SJCRH30 (cell line): ENCODE measurements around the gene MEN1. TPM values are rescaled to one million over a fixed set of nuclear protein-coding genes. Genes with fewer than 3 reads are reported as not detected.

Experiments
- total RNA-seq: library from RNA; depleted of rRNA; stranded (reverse); fragments of >200 nt; shearing (Covaris generic); gene quantifications from 2 replicates; pipeline ENCODE4 v1.2.3, GENCODE V29; 2014; rRNA removed

MEN1 gene
- total RNA-seq, 1 experiment from 2014 or later, result 26.3 TPM

Other genes starting within 250 kb of the MEN1 start
- gene SLC22A12, start 219.3 kb downstream of the MEN1 start, total RNA-seq, result not detected in 2 replicates
- gene NRXN2, start 87.4 kb downstream of the MEN1 start, total RNA-seq, result 0.08 and 0.51 TPM in 2 replicates
- gene RASGRP2, start 66.4 kb downstream of the MEN1 start, total RNA-seq, result 0.42 and 0.46 TPM in 2 replicates
- 7.0 and 8.0 TPM in 2 replicates for gene PYGM, start 50.6 kb downstream of the MEN1 start, total RNA-seq
- gene SF1, start 32.0 kb downstream of the MEN1 start, total RNA-seq, result 113 and 117 TPM in 2 replicates
- 8.9 and 9.6 TPM in 2 replicates for gene MAP4K2, start 7.3 kb downstream of the MEN1 start, total RNA-seq
- gene CDC42BPG, start 34.1 kb upstream of the MEN1 start, total RNA-seq, result 0.03 and 0.10 TPM in 2 replicates
- 43.4 and 45.0 TPM in 2 replicates for gene EHD1, start 68.1 kb upstream of the MEN1 start, total RNA-seq
- gene ATG2A, start 106.7 kb upstream of the MEN1 start, total RNA-seq, result 6.2 and 7.4 TPM in 2 replicates
- 4.7 and 6.4 TPM in 2 replicates for gene PPP2R5B, start 114.1 kb upstream of the MEN1 start, total RNA-seq
- gene GPHA2, start 125.3 kb upstream of the MEN1 start, total RNA-seq, result not detected in 2 replicates
- gene MAJIN, start 161.6 kb upstream of the MEN1 start, total RNA-seq, result not detected in 2 replicates
- gene BATF2, start 186.4 kb upstream of the MEN1 start, total RNA-seq, result 0.43 and 0.51 TPM in 2 replicates
- 80.9 and 94.8 TPM in 2 replicates for gene ARL2, start 203.6 kb upstream of the MEN1 start, total RNA-seq
- gene SNX15, start 216.9 kb upstream of the MEN1 start, total RNA-seq, result 13.8 and 14.8 TPM in 2 replicates
- 15.0 TPM in 2 replicates for gene SAC3D1, start 230.7 kb upstream of the MEN1 start, total RNA-seq
- not detected in 2 replicates for gene NAALADL1, start 248.0 kb upstream of the MEN1 start, total RNA-seq